ENCODE results near the gene SALL1. TPM values are rescaled to one million over a fixed set of nuclear protein-coding genes. Genes with fewer than 3 reads are reported as not detected.

The SALL1 gene
- total RNA-seq, 1 donor from 2014 or later: not detected

DNA sequence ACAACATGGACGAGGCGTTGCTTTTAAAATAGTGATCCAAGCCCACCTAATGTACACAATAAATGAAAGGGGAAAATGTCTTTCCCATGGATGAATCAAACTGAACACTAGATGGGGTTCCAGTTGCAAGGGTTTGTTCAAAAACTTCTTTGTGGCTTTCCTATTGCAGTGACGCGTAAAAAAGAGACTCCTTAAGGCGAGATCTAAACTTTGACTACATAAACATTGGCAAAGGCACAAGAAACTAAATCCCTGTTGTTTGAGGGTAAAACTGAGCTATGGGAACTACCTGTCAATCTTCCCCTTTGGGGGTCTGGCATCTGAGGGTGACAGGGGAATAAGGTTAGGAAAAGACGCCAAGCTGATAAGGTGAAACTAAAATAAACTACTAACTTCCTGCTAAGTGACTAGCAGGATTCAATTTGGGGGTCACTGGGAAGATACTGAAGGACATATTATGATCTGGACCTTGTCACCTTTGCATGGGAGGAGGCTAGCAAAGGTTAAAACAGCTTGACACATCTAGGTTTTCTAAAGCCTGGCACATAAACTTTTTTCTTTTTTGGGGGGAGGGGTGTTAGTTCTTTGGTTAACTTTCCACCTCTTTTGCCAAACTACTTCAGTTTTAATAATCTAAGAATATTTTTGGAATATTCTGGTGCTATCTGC is 4.7 kb downstream of the SALL1 start:
- H3K36me3 Mint-ChIP-seq (ENCODE audit: low read depth): no peaks in the 10 kb centered on the region
- CTCF ChIA-PET: no interaction called here
- peaks cover 39% of the 10 kb centered on the region for H3K27me3 Mint-ChIP-seq
- H3K27ac Mint-ChIP-seq: no peak overlapping the region
- POLR2A ChIA-PET: no interaction called here
- no peaks in the 10 kb centered on the region for H3K9me3 Mint-ChIP-seq
- no peak for DNase-seq
- TF ChIP-seq, protein P1, sequence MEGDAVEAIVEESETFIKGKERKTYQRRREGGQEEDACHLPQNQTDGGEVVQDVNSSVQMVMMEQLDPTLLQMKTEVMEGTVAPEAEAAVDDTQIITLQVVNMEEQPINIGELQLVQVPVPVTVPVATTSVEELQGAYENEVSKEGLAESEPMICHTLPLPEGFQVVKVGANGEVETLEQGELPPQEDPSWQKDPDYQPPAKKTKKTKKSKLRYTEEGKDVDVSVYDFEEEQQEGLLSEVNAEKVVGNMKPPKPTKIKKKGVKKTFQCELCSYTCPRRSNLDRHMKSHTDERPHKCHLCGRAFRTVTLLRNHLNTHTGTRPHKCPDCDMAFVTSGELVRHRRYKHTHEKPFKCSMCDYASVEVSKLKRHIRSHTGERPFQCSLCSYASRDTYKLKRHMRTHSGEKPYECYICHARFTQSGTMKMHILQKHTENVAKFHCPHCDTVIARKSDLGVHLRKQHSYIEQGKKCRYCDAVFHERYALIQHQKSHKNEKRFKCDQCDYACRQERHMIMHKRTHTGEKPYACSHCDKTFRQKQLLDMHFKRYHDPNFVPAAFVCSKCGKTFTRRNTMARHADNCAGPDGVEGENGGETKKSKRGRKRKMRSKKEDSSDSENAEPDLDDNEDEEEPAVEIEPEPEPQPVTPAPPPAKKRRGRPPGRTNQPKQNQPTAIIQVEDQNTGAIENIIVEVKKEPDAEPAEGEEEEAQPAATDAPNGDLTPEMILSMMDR (IDR thresholded peaks at IDR 0.05): no peak
- intact Hi-C loops (cut with micrococcal nuclease): no loop called here
- ATAC-seq (ENCODE audit: low read depth): no peak
- no peaks in the 10 kb centered on the region for H3K4me1 Mint-ChIP-seq
- H3K4me3 Mint-ChIP-seq: no peak overlapping the region

DNA sequence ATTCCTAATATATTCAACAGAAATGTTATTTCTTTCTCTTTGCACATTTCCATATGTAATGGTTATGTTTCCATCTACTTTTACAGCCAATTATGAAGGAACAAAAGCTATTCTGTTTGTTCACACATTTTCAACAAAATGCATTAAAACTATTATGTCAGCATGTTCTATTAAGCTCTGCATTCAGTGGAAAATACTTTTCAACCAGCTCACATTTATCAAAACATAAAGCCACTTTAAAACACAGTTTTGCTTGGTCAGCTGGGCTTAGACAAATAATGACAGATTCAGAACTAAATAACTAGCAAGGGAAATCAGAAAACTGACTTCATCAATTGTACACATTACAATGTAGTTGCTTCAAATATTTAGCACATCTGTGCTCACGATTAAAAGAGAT is 6.9 kb downstream of the SALL1 start:
- TF ChIP-seq, protein P1 (IDR thresholded peaks at IDR 0.05): no peak
- no peak overlapping the region for H3K27ac Mint-ChIP-seq
- H3K9me3 Mint-ChIP-seq: no peaks in the 10 kb centered on the region
- CTCF ChIA-PET: no interaction called here
- ATAC-seq (ENCODE audit: low read depth) (no peak), DNase-seq (no peak)
- no peaks in the 10 kb centered on the region for H3K36me3 Mint-ChIP-seq (ENCODE audit: low read depth)
- peaks cover 28% of the 10 kb centered on the region for H3K27me3 Mint-ChIP-seq
- no peaks in the 10 kb centered on the region for H3K4me1 Mint-ChIP-seq
- H3K4me3 Mint-ChIP-seq: no peak overlapping the region
- intact Hi-C loops (cut with micrococcal nuclease): no loop called here
- POLR2A ChIA-PET: no interaction called here

DNA sequence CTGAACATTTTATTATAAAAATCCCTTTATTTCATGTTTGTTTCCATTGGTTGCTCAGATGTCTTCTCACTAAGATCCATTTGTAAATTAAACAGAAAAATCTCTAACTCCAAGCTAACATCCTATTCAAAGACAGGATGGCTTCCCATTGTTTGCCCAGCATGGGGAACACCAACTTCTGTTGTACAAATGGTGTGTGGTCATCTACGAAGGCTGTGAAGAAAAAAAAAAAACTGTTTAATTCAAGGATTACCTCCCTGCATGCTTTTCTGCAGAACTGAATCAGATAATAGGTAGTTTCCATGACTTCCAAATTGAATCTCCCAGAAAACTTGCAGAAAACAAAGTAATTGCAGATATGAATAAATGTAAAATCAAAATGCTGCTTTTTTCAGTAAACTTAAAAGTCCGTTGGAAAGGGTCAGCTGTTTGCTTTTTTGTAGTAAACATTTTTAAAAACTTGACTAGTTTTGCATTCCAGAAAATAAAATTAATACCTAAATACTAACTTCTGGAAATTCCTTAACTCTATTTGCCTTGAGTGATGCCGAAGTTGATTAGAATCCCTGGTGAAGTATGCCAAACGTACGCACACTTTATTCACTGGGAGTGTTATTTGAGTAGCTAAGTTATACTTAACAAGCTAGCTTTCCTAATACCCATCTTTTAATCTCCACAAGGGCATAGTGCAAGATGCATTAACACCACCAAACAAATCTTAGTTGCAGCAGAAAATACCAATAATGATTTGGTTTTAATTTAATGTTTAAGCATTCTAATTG is 7.7 kb downstream of the SALL1 start:
- Mint-ChIP-seq H3K4me1 (no peaks in the 10 kb centered on the region), H3K4me3 (no peak overlapping the region), H3K36me3 (ENCODE audit: low read depth) (no peaks in the 10 kb centered on the region), H3K27ac (no peak overlapping the region), H3K27me3 (peaks cover 23% of the 10 kb centered on the region), H3K9me3 (no peaks in the 10 kb centered on the region)
- ATAC-seq (ENCODE audit: low read depth) (no peak), DNase-seq (no peak)
- ChIA-PET POLR2A (no interaction called here), CTCF (no interaction called here)
- intact Hi-C loops (cut with micrococcal nuclease): no loop called here
- TF ChIP-seq, protein P1 (IDR thresholded peaks at IDR 0.05): no peak

DNA sequence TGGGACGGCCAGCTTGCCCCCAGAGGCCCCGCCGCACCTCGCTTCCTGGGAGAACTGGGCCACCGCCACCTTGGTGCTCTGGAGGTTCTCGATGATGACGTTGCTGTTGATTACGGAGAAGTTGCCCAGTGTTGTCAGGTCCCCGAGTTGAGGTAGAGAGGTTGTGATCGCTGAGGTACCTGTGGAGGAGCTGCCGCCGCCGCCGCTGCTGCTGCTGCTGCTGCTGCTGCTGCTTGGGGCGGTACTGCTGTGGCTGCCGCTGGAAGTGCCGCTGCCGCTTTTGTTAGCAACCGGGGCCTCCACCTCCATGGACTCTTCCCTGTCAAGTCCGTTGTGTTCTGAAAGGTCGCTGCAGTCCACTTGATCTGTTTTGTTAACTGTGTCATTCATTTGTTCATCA is 9.5 kb downstream of the SALL1 start:
- Mint-ChIP-seq H3K36me3 (ENCODE audit: low read depth) (no peaks in the 10 kb centered on the region), H3K4me3 (no peak overlapping the region), H3K27me3 (peaks cover 13% of the 10 kb centered on the region), H3K4me1 (no peaks in the 10 kb centered on the region), H3K27ac (no peak overlapping the region), H3K9me3 (no peaks in the 10 kb centered on the region)
- TF ChIP-seq, protein P1 (IDR thresholded peaks at IDR 0.05): no peak
- DNase-seq (no peak), ATAC-seq (ENCODE audit: low read depth) (no peak)
- CTCF ChIA-PET: no interaction called here
- intact Hi-C loops (cut with micrococcal nuclease): no loop called here
- POLR2A ChIA-PET: no interaction called here

DNA sequence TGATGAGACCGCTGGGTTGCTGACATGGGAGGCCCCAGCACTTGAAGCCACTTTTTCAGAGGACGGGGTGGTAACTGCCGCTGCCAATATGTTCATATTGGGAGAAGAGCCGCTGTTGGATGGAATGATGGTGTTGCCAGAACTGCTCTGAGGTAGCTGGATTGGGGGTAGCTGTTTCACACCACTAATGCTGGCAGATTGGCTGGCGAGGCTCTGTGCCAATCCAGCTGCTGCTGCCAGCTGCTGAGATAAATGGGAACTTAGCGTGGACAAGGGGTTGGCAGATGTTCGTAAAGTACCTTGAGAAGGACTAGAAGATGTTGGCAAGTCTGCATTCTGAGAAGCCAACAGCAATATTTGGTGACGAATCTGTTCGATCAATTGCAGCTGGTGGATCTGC is 10.0 kb downstream of the SALL1 start:
- TF ChIP-seq, protein P1 (IDR thresholded peaks at IDR 0.05): no peak
- CTCF ChIA-PET: no interaction called here
- no peaks in the 10 kb centered on the region for H3K9me3 Mint-ChIP-seq
- H3K36me3 Mint-ChIP-seq (ENCODE audit: low read depth): no peaks in the 10 kb centered on the region
- DNase-seq (no peak), ATAC-seq (ENCODE audit: low read depth) (no peak)
- intact Hi-C loops (cut with micrococcal nuclease): no loop called here
- POLR2A ChIA-PET: no interaction called here
- H3K4me3 Mint-ChIP-seq: no peak overlapping the region
- peaks cover 9% of the 10 kb centered on the region for H3K27me3 Mint-ChIP-seq
- no peak overlapping the region for H3K27ac Mint-ChIP-seq
- no peaks in the 10 kb centered on the region for H3K4me1 Mint-ChIP-seq

Measured in activated B cell treated with CpG ODN at 0.5 μM for 24 hours (primary cell).